Thymus (tissue), 11 donors: ENCODE measurements around the gene RACGAP1. TPM values are rescaled to one million over a fixed set of nuclear protein-coding genes. Genes with fewer than 3 reads are reported as not detected.

Experiments
- DNase-seq, 9 donors: peaks; one replicate each; pipeline ENCODE4 v3.0.0-alpha.2; 2013; ENCODE audit warnings: low spot score in 9 of 9, low read depth in 6 of 9, missing footprints in 1 of 9
- H3K27ac ChIP-seq, 2 donors: one replicate each; pipeline ENCODE4 v1.5.1; 2013; ENCODE audit warnings: control low read depth in 1 of 2, low read depth in 1 of 2, low read length in 1 of 2, mild to moderate bottlenecking in 1 of 2, moderate library complexity in 1 of 2
- H3K27me3 ChIP-seq, 2 donors: one replicate each; pipeline ENCODE4 v1.5.1; 2013; ENCODE audit warnings: low read length in 1 of 2; ENCODE audit not compliant: control insufficient read depth in 2 of 2, insufficient read depth in 1 of 2
- H3K36me3 ChIP-seq, 2 donors: one replicate each; pipeline ENCODE4 v1.5.1; 2013; ENCODE audit warnings: low read length in 1 of 2, mild to moderate bottlenecking in 1 of 2, moderate library complexity in 1 of 2; ENCODE audit not compliant: control insufficient read depth in 2 of 2, insufficient read depth in 2 of 2
- H3K4me1 ChIP-seq, 2 donors: one replicate each; pipeline ENCODE4 v1.5.1; 2013; ENCODE audit warnings: low read length in 2 of 2; ENCODE audit not compliant: control insufficient read depth in 2 of 2, insufficient read depth in 2 of 2
- H3K4me3 ChIP-seq, 2 donors: one replicate each; pipeline ENCODE4 v1.5.1; 2013; ENCODE audit warnings: low read length in 2 of 2, control low read depth in 1 of 2, mild to moderate bottlenecking in 1 of 2
- H3K9me3 ChIP-seq, 2 donors: one replicate each; pipeline ENCODE4 v1.5.1; 2013; ENCODE audit warnings: low read length in 1 of 2, mild to moderate bottlenecking in 1 of 2; ENCODE audit not compliant: control insufficient read depth in 2 of 2, insufficient read depth in 1 of 2
- WGBS: extraction: QIAGEN DNeasy Blood & Tissue Kit; methylation state at CpG from one replicate; pipeline ENCODE4 v1.1.7; 2013; 5-methylcytosine and 5-hydroxymethylcytosine counted together
- polyA plus RNA-seq: library from polyadenylated mRNA; stranded (reverse); fragments of 200-250 nt; gene quantifications from one replicate; pipeline ENCODE4 v1.2.3, GENCODE V29; 2013
- total RNA-seq: library from RNA; stranded (reverse); fragments of 120-200 nt; gene quantifications from one replicate; pipeline ENCODE4 v1.2.4, GENCODE V29; 2013
- donor health status: healthy.

The RACGAP1 gene
- total and polyA plus RNA-seq, 2 donors: 9.2 to 50.1 TPM

GRCh38 chr12:49959685-49960473 lies 65.4 kb downstream of the RACGAP1 start:
- 23% methylated on average over 11 of the region's 11 CpGs for WGBS
- no peak overlapping the region for H3K27ac ChIP-seq
- no peaks in the 10 kb centered on the region for H3K36me3 ChIP-seq
- no peak overlapping the region for H3K4me3 ChIP-seq
- peaks cover 86 to 97% of the 10 kb centered on the region in 2 donors for H3K27me3 ChIP-seq
- peak in 1 of 9 donors; percentile 30 for DNase-seq
- peaks cover 6 to 12% of the 10 kb centered on the region in 2 donors for H3K4me1 ChIP-seq
- no peaks in the 10 kb centered on the region for H3K9me3 ChIP-seq

- no peak for DNase-seq
- Histone ChIP-seq H3K4me1 (peaks cover 6 to 12% of the 10 kb centered on the region in 2 donors), H3K4me3 (no peak overlapping the region), H3K36me3 (no peaks in the 10 kb centered on the region), H3K27me3 (peaks cover 77 to 97% of the 10 kb centered on the region in 2 donors), H3K27ac (no peak overlapping the region), H3K9me3 (no peaks in the 10 kb centered on the region)
Observed at GRCh38 chr12:49957570-49957967, 67.7 kb downstream of the RACGAP1 start.

- Histone ChIP-seq H3K4me3 (no peak overlapping the region), H3K27ac (no peak overlapping the region), H3K36me3 (no peaks in the 10 kb centered on the region), H3K4me1 (peaks cover 6 to 12% of the 10 kb centered on the region in 2 donors), H3K9me3 (no peaks in the 10 kb centered on the region), H3K27me3 (peaks cover 70 to 97% of the 10 kb centered on the region in 2 donors)
- WGBS: 79% methylated on average over 6 of the region's 6 CpGs
- DNase-seq: no peak
Observed at GRCh38 chr12:49956663-49957569, 68.4 kb downstream of the RACGAP1 start.

GRCh38 chr12:49955899-49956662 lies 69.2 kb downstream of the RACGAP1 start:
- H3K36me3 ChIP-seq: no peaks in the 10 kb centered on the region
- no peaks in the 10 kb centered on the region for H3K9me3 ChIP-seq
- peaks cover 4 to 12% of the 10 kb centered on the region in 2 donors for H3K4me1 ChIP-seq
- no peak for DNase-seq
- no peak overlapping the region for H3K4me3 ChIP-seq
- 9% methylated on average over 13 of the region's 13 CpGs for WGBS
- peaks cover 62 to 100% of the 10 kb centered on the region in 2 donors for H3K27me3 ChIP-seq
- H3K27ac ChIP-seq: no peak overlapping the region

- Histone ChIP-seq H3K36me3 (no peaks in the 10 kb centered on the region), H3K4me1 (peaks cover 3 to 8% of the 10 kb centered on the region in 2 donors), H3K27me3 (peaks cover 54 to 99% of the 10 kb centered on the region in 2 donors), H3K27ac (no peak overlapping the region), H3K9me3 (no peaks in the 10 kb centered on the region), H3K4me3 (no peak overlapping the region)
- 19% methylated on average over 53 of the region's 53 CpGs for WGBS
- no peak for DNase-seq
Observed at GRCh38 chr12:49954863-49955830, 70.1 kb downstream of the RACGAP1 start.

GRCh38 chr12:49953961-49954846 lies 71.1 kb downstream of the RACGAP1 start:
- Histone ChIP-seq H3K36me3 (no peaks in the 10 kb centered on the region), H3K27ac (no peak overlapping the region), H3K4me3 (no peak overlapping the region), H3K9me3 (no peaks in the 10 kb centered on the region), H3K4me1 (no peaks in the 10 kb centered on the region), H3K27me3 (peaks cover 48 to 99% of the 10 kb centered on the region in 2 donors)
- no peak for DNase-seq
- 70% methylated on average over 21 of the region's 21 CpGs for WGBS

GRCh38 chr12:49953151-49953550 lies 72.1 kb downstream of the RACGAP1 start:
- H3K4me1 ChIP-seq: no peaks in the 10 kb centered on the region
- WGBS: 90% methylated on average over 4 of the region's 4 CpGs
- DNase-seq: no peak
- H3K9me3 ChIP-seq: no peaks in the 10 kb centered on the region
- H3K27ac ChIP-seq: no peak overlapping the region
- H3K27me3 ChIP-seq: peaks cover 40 to 92% of the 10 kb centered on the region in 2 donors
- no peaks in the 10 kb centered on the region for H3K36me3 ChIP-seq
- H3K4me3 ChIP-seq: no peak overlapping the region
